ENCODE measurements around the gene ZFR.
"Not testable (repeated sequence)": the region's sequence is repeated elsewhere in the genome, so short reads cannot be mapped to it uniquely, and the experiment has no call there.

Gene ZFR

DNA sequence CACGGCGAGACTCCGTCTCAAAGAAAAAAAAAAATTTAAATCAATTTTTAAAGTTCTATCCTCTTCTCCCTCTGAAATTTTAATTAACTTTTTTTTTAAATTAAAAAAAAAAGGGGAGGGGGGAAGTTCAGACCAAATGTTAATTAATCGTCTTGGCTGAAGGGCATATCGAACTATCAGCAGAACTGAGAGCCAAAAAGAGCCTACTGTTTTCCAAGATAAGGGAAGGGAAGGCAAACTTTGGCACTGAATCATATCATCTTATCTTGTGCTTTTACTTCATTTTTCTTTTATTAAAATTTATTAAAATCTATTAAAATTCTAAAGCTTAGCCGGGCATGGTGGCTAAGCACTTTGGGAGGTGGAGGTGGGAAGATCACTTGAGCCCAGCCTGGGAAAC is 85.9 kb downstream of the ZFR start:
- DNase-seq (ENCODE audit: low read depth), result no peak

DNA sequence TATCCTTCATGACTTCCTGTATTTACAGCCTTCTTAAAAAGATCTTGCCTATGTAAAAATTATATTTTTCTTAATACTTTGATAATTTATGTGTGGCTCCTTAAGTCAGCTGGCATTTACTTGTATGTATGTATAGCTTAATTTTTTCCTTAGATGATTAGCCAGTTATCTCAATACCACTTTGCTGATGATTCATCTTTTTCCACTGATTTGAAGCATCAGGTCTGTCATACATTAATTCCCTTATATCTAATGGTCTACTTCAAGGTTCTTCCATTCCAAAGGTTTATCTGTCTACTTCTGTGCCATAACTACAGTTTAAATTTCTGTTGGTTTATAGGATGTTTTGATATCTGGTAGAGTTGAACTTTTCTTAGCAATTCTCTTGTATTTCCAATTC is 86.9 kb downstream of the ZFR start:
- DNase-seq (ENCODE audit: low read depth), result no peak

DNA sequence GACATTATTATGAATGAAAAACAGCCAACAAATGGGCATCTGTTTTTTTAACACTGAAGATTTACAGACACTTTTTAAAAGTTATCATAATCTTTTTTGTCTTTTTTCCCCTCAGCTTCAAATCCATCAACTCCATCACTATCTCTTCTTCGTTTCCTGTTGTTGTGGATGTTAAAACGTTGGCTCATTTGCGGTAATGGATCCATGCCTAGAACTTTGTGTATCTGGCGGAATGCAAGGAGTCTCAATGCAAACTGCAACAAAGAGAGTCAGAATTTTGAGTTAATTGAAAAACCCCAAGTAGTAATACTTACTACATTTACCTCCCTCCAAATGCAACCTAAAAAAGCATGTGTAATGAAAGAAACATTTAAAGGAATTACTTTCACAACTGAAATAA is 88.9 kb downstream of the ZFR start:
- no peak for DNase-seq (ENCODE audit: low read depth)

DNA sequence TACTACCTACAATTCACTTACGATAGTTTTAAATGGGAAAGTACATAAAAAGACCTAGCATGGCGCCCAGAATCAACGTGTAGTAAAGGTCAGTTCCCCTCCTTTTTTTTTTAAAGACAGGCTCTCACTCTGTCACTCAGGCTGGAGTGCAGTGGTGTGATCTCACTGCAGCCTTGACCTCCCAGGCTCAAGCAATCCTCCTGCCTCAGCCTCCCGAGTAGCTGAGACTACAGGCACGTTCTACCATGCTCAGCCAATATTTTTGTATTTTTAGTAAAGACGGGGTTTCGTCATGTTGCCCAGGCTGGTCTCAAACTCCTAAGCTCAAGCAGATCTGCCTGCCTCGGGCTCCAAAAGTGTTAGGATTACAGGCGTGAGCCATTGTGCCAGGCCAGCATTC is 91.1 kb downstream of the ZFR start:
- no peak for DNase-seq (ENCODE audit: low read depth)

DNA sequence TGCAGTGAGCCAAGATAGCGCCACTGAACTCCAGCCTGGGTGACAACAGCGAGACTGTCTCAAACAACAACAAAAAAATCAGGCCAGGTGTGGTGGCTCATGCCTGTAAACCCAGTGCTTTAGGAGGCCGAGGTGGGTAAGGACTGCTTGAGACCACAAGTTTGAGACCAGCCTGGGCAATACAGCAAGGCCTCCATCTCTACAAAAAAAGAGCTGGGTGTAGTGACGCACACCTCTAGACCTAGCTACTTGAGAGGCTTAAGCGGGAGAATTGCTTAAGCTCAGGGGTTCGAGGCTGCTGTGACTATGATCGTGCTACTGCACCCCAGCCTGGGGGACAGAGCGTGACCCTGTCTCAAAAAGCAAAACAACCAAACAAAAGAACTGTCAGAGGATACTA is 91.9 kb downstream of the ZFR start:
- DNase-seq (ENCODE audit: low read depth), result no peak

DNA sequence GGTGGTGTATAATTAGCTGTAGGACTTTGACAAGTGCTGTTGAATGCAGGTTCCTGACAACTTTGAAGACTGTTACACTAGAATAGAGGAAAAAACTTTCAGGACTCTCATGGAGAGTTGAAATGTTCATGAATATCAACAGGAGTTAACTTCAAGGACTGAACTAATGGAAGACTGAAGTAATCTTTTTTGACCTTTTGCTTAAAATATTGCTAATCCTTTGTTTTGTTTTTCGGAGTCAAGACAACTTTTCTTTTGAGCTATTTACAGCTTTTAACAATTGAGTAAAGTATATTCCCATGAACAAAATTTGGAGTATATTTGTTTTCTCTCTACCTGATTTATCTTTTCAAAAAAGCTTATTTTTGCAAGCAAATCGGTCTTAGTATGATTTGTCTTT is 97.7 kb downstream of the ZFR start:
- DNase-seq (ENCODE audit: low read depth), result no peak

DNA sequence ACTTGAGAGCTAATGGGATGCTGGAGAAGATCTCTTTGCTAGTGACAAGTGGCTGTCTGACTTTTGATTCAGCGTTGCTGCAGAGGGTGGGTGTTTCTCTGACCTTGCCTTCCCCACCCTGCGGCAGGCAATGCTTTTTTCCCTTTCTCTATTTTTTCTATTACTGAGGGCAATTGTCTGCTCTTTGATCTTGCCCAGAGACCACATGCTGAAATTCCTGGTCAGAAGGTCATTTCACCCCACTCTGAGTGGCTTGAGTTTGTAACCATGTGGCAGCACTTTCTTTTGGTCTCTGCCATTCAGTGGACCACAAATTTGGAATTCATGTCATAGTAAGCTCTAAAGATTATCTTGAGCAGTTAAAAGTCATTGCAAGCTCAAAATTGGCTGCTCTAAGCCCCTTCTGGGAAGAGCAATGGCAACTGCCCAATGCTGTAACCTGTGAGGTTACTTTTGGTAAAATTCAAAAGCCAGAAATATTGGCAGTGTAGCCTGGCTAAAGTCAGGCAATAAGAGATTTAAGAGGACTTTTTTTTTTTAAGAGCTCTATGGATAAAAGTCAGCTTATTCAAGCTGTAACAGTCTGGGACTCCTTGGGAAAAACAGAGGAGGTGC is 101.4 kb downstream of the ZFR start:
- no peak for DNase-seq (ENCODE audit: low read depth)

DNA sequence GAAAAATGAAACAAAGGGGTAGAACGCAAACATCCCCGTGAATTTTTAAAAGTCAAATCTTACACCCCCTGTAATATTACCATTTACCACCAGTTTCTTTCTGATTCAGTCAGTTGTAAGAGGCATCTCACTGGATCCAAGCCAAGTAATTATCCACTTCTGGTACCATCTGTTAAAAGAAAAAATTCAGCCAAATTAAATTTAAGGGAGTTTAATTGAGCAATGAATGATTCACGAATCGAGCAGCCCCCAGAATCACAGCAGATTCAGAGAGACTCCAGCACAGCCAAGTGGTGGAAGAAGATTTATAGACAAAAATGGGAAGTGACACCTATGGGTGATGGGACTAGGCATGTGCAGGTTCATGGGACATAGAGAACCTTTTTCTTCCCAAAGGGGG is 101.9 kb downstream of the ZFR start:
- DNase-seq (ENCODE audit: low read depth), result no peak

DNA sequence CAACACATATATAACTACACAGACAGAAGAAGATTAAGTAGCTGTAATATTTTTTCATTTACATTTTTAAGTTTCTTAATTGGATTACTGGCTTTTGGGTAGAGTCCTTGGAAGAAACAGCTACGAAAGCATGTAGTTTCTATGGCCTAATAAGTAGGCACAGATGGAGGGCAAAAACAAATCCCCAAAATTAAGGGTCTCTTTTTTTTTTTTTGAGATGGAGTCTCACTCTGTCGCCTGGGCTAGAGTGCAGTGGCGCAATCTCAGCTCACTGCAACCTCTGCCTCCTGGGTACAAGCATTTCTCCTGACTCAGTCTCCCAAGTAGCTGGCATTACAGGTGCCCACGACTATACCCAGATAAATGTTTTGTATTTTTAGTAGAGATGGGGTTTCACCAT is 104.7 kb downstream of the ZFR start:
- DNase-seq (ENCODE audit: low read depth), result no peak

DNA sequence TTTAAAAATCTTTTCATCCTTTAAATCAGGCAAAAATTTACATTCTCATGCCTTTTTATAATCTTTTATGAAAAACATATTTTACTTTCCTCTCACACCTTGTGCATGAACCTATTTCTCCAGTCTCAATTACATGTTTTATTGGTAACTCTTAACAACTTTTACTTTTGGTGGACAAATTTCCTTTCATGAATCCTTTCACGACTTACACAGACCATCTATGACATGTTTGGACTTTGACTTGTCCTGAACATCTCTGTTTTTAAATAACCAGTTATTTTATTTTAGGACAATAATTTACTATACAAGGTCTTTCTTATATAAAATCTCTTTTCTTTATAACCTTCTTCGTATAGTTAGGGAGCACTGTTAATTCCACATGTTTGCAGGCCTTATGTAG is 105.3 kb downstream of the ZFR start:
- no peak for DNase-seq (ENCODE audit: low read depth)

DNA sequence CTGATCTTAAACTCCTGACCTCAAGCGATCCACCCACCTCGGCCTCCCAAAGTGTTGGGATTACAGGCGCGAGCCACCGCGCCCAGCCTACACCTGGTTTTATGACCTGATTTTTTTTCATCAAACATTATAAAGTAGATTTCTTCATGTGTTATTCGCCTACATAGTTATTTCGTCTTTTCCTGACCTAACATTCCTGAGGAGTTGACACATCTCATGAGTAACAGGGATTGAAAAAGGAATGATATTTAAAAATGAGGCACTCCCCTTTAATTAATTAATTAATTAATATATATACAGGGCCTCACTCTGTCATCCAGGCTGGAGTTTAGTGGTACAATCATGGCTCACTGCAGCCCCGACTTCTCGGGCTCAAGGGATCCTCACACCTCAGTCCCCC is 111.6 kb downstream of the ZFR start:
- no peak for DNase-seq (ENCODE audit: low read depth)

DNA sequence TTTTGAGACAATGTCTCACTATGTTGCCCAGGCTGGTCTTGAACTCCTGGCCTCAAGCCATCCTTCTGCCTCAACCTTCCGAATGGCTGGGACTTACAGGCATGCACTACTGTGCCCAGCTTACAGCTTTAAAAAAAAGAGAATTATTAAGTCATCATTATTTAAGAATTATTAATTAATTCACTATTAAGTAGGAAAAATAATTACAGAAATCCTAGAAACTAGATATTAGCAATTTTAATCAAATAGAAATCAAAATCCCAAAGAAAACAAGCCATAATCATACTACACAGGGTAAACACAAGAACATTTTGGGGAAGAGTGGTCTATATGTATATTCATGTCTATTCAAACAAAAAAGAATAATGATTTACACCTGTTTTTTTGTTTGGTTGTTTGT is 112.2 kb downstream of the ZFR start:
- DNase-seq (ENCODE audit: low read depth), result no peak

DNA sequence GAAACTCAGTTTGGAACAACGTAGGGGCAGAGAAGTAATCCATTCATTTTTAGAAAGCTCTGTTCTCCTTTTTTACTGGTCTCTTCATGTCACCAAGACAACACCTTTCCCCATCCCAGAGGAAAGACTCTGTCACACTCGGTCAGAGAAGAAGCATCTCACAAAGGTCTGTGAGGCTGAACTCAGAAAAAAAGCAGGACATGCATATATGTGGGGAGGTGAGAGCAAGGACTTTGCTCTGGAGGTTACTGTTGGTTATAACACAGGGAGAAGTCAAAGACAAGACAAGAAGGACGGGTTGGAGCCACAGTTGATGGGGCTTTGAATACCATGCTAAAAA is 112.6 kb downstream of the ZFR start:
- DNase-seq (ENCODE audit: low read depth), result no peak

DNA sequence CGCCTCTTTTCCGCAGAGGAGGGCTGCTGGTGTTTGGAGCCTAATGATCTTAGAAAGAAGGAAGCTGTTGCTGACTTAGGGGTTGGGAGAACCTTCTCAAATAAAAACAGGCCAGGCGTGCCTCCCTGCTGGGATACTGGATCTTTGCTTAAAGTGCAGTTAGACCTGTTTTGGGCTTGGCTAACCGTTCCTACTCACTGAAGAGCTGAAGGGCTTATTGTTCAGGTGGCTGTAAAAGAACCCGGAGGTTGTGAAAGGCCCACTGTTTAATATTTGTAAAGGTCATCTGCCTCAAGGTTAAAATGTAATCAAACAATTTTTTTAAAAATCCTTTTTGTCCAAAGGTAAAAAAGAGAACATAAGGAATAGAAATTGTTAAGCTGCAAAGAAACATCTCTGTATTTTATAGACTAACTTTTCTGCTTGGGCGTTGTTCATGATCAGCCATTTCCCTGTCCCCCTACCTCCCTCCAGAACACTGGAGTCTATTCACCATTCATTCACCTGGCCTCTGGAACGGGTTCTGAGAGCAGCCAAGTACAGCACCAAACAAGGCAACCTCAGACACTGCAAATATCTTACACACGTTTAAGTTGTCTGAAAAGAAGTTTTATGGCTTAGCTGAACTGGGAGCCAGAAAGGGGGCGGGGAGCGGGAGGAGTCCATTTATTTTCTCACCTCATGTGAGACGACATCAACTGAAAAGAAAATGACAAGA is 113.2 kb downstream of the ZFR start:
- no peak for DNase-seq (ENCODE audit: low read depth)

DNA sequence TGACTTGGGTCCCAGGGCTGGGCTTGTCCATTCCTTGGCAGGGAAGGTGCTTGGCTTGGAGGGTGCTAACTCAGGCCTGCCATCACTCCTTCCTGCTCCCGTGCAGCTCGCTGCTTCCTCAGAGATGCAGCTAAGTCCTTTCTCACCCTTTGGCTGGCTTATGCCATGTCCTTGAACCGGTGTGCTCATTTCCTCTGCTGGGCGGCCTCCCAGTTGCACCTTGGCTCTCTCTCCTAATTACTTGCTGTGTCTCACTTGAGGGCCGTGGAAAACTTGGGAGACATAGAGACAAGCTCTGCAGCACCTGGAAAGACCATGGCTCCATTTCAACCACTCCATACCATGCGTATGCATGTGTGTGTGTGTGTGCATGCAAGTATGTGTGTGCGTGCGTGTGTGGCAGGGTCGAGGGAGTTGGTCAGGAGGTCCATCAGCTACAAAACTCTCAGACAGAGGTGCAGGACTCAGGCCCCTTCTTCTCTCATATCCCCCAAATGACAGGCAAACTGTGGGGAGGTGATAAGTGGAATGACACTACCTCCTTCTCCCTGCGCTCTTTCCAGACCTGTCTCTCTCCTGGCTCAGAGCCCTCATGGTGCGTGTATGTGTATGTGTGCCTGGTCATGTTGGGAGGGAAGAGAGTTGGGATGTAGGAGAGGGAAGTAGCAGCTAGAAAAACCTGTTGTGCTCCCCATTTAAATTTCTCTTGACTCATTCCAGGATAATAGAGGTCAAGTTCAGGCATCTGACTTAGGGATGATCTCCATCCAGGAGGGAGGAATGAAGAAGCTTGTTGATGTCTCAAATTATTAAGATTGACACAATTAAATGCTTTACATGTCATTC is 114.2 kb downstream of the ZFR start:
- no peak for DNase-seq (ENCODE audit: low read depth)

DNA sequence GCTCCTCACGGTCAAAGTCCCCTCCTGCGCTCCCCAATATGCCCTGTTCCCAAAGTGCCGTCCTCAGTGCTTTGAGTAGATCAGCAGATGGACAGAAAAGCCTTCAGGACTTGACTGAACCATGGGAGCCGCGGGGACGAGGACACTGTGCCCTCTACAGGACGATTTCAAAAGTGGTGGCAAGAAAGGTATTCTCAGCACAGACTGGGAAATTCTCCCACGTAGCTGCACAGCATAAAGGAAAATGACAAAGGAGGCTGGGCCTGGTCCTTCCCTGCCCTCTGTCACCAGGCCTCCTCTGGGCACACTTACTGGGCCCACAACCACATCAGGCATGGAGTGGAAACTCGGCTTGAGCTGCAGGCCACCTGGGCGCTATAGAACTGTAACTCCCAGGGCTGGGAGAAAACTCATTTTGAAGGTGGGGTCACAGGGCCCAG is 115.1 kb downstream of the ZFR start:
- DNase-seq (ENCODE audit: low read depth), result no peak

DNA sequence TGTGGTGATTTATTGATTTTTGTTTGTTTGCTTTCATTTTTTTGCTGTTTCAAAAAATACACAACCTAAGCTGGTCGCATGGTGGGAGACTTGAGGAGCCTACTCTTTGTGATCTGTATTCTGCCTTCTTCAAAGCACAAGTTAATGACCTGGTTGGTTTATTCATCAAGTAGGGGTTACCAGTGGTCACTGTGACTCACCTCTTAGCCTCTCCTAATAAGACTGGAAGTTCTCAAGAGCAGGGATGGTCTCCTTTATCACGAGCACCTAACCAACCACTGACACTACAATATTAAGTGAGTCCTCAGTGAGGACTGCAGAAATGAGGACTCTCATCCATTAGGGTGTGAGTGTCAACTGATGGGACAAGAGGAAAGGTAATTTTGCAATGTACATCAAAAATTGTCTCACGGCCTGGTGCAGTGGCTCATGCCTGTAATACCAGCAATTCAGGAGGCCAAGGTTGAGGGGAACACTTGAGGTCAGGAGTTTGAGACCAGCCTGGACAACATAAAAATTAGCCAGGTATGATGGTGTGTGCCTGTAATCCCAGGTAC is 118.2 kb downstream of the ZFR start:
- DNase-seq (ENCODE audit: low read depth), result no peak

DNA sequence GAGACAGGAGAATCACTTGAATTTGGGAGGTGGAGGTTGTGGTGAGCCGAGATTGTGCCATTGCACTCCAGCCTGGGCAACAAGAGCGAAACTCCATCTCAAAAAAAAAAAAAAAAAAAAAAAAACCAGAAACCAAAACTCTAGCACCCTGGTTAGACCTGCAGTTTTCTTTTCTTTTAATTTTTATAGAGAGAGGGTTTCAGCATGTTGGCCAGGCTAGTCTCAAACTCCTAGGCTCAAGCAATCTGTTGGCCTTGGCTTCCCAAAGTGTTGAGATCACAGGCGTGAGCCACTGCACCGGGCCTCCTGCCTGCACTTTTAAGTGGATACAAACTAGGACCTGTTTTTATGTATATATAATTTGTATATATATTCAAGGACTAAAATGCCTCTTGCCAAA is 118.9 kb downstream of the ZFR start:
- no peak for DNase-seq (ENCODE audit: low read depth)

DNA sequence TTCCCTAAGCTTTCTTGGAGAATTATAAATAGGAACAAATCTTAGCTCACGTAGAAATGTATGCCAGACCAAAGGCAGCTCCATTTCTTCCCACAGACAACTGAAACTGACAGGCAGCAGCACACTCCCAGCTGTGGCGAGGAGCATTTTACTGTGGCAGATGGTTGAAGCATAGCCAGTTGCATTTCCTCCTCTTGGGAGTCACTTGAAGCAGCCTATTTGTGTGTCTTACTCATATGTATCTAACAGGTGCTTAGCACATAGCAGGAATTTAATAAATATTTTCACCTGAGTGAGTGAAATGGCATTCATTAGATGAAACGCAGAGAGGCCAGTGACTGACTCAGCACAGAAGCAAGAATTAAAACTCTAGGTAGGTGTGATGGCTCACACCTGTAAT is 119.5 kb downstream of the ZFR start:
- no peak for DNase-seq (ENCODE audit: low read depth)

DNA sequence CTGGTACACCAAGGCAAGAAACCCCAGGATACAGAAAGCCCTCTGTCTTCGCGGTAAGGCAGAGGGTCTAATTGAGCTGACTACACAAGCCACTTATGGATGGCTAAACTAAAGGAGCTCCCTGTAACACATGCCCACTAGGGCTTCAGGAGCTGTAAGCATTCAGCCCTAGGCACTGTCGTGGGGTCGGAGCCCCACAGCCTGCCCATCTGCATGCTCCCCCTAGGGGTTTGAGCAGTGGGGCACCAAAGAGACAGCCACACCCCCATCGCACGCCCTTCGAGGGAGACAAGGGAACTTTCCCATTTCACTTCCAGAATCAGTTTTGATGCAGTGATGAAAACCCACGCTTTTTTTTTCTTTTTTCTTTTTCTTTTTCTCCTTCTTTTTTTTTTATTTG is 120.8 kb downstream of the ZFR start:
- no peak for DNase-seq (ENCODE audit: low read depth)

DNA sequence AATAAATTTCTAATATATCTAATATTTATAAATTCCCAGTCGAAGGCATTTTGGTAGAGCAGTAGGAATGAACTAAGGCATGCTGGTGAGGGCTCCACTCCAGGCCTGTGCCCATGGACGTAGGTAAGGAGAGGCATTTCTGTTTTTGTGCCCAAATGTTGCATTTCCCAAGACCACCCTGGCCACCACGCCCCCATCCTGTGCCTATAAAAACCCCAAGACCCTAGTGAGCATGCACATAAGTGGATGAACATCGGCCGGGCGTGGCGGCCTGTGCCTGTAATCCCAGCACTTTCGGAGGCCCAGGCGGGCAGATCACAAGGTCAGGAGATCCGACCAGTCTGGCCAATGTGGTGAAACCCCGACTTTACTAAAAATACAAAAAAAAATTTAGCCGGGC is 121.7 kb downstream of the ZFR start:
- DNase-seq (ENCODE audit: low read depth), result no peak

DNA sequence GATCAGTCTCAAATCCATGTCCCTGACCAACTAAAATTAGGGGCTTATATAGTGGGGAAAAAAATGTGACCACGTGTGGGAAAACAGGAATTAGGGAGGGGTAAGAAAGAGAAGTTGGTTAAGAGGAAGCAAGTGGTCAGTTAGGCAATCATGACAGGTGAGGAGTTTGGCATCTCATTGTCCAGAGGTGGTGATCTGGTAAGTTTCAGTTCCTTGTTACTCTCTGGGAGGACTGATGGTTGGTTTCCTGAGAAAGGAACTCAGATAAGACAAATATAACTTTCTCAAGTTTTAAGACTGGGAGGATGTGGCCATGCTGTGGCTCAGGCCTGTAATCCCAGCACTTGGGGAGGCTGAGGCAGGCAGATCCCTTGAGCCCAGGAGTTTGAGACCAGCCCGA is 122.8 kb downstream of the ZFR start:
- DNase-seq (ENCODE audit: low read depth), result not testable (repeated sequence)

DNA sequence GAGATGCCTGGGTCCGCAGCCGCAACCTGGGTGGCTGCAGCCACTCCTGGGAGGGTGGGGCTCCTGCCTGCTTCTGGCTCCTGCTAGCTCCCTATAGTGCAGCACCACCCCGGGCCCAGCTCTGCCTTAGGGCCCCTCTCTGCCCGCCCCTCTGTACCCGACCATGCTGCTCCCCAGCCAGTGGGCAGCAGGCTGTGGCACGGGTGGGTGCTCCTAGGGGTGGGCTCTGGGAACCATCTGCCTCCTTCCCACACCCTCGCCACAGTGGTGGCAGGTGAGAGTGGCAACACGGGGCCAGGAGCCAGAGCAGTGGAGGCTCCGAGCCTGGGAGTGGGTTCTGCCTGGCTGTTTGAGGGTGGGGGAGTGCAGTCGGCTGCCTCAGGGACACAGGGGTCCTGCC is 124.0 kb downstream of the ZFR start:
- no peak for DNase-seq (ENCODE audit: low read depth)

Data from T-helper 22 cell (primary cell).